Esophagus squamous epithelium (tissue), 4 donors: ENCODE results near the gene ESR1.

Experiments
- CTCF ChIP-seq, 6 experiments: fragments of 450-650 bp in 4 of 6; fragments of 200-600 bp in 2 of 6; sonication (generic) in 2 of 6; IDR thresholded peaks; one replicate each; pipeline ENCODE4 v1.5.1; 2016 to 2019; ENCODE audit warnings: antibody characterized with exemption in 6 of 6, mild to moderate bottlenecking in 4 of 6, moderate library complexity in 4 of 6
- POLR2A ChIP-seq, 4 donors: fragments of 450-650 bp; IDR thresholded peaks; one replicate each; pipeline ENCODE4 v1.6.1; 2017; ENCODE audit warnings: antibody characterized with exemption in 4 of 4, mild to moderate bottlenecking in 4 of 4, moderate library complexity in 3 of 4

GRCh38 chr6:152096863-152097496, 289.5 kb downstream of the ESR1 start:
- TF ChIP-seq CTCF (IDR thresholded peaks at IDR 0.05) (no peak), POLR2A (IDR thresholded peaks at IDR 0.05) (no peak)
